HEK293 (cell line): ENCODE results near the gene TMEM167B.

Experiments
- BCL11A ChIP-seq: fragments of 450-650 bp; formaldehyde crosslinking; IDR thresholded peaks from 2 replicates; pipeline ENCODE4 v1.5.1; 2016; ENCODE audit warnings: low read depth, missing biosample characterization, missing genetic modification characterization
- HOXA7 ChIP-seq: sonication (generic); formaldehyde crosslinking; IDR thresholded peaks from 2 replicates; pipeline ENCODE4 v1.8.1; 2022; ENCODE audit warnings: missing genetic modification reagents, borderline replicate concordance
- REPIN1 ChIP-seq: fragments of 450-650 bp; formaldehyde crosslinking; IDR thresholded peaks from 2 replicates; pipeline ENCODE4 v1.5.1; 2017; ENCODE audit warnings: missing biosample characterization, missing genetic modification characterization, low read depth
- WT1 ChIP-seq: fragments of 450-650 bp; formaldehyde crosslinking; IDR thresholded peaks from 2 replicates; pipeline ENCODE4 v1.5.1; 2016; ENCODE audit warnings: missing biosample characterization, missing genetic modification characterization
- ZBTB48 ChIP-seq: fragments of 450-650 bp; formaldehyde crosslinking; IDR thresholded peaks from 2 replicates; pipeline ENCODE4 v1.5.1; 2016; ENCODE audit warnings: missing biosample characterization, missing genetic modification characterization
- ZFP37 ChIP-seq: fragments of 450-650 bp; formaldehyde crosslinking; IDR thresholded peaks from 2 replicates; pipeline ENCODE4 v1.5.1; 2016; ENCODE audit warnings: missing biosample characterization, missing genetic modification characterization
- ZNF146 ChIP-seq: fragments of 450-650 bp; formaldehyde crosslinking; IDR thresholded peaks from 2 replicates; pipeline ENCODE4 v1.5.1; 2016; ENCODE audit warnings: missing biosample characterization, missing genetic modification characterization
- ZNF2 ChIP-seq: fragments of 450-650 bp; formaldehyde crosslinking; IDR thresholded peaks from 2 replicates; pipeline ENCODE4 v1.5.1; 2016; ENCODE audit warnings: missing biosample characterization, missing genetic modification characterization
- ZNF248 ChIP-seq: fragments of 450-650 bp; formaldehyde crosslinking; IDR thresholded peaks from 2 replicates; pipeline ENCODE4 v1.5.1; 2017; ENCODE audit warnings: missing biosample characterization, missing genetic modification characterization
- ZNF266 ChIP-seq: fragments of 450-650 bp; formaldehyde crosslinking; IDR thresholded peaks from 2 replicates; pipeline ENCODE4 v1.5.1; 2016; ENCODE audit warnings: missing biosample characterization, missing genetic modification characterization, low read depth
- ZNF292 ChIP-seq: fragments of 450-650 bp; formaldehyde crosslinking; IDR thresholded peaks from 2 replicates; pipeline ENCODE4 v1.5.1; 2016; ENCODE audit warnings: low read depth, missing biosample characterization, missing genetic modification characterization, borderline replicate concordance
- ZNF335 ChIP-seq: fragments of 450-650 bp; formaldehyde crosslinking; conservative IDR thresholded peaks from 2 replicates; pipeline ENCODE4 v1.5.1; 2016; ENCODE audit warnings: missing biosample characterization, missing genetic modification characterization
- ZNF341 ChIP-seq: fragments of 450-650 bp; formaldehyde crosslinking; IDR thresholded peaks from 2 replicates; pipeline ENCODE4; 2016; ENCODE audit warnings: low read depth, missing biosample characterization, missing genetic modification characterization
- ZNF391 ChIP-seq: fragments of 450-650 bp; formaldehyde crosslinking; IDR thresholded peaks from 2 replicates; pipeline ENCODE4 v1.5.1; 2016; ENCODE audit warnings: low read depth, missing biosample characterization, missing genetic modification characterization, borderline replicate concordance
- ZNF394 ChIP-seq: fragments of 450-650 bp; formaldehyde crosslinking; IDR thresholded peaks from 2 replicates; pipeline ENCODE4 v1.5.1; 2016; ENCODE audit warnings: missing biosample characterization, missing genetic modification characterization, mild to moderate bottlenecking, moderate library complexity, borderline replicate concordance
- ZNF433 ChIP-seq: fragments of 450-650 bp; formaldehyde crosslinking; IDR thresholded peaks from 2 replicates; pipeline ENCODE4 v1.5.1; 2016; ENCODE audit warnings: missing biosample characterization, missing genetic modification characterization, low read depth
- ZNF473 ChIP-seq: fragments of 450-650 bp; formaldehyde crosslinking; IDR thresholded peaks from 2 replicates; pipeline ENCODE4 v1.5.1; 2017; ENCODE audit warnings: missing biosample characterization, missing genetic modification characterization
- ZNF529 ChIP-seq: fragments of 450-650 bp; formaldehyde crosslinking; IDR thresholded peaks from 2 replicates; pipeline ENCODE4 v1.5.1; 2017; ENCODE audit warnings: missing genetic modification characterization, missing biosample characterization; ENCODE audit not compliant: insufficient replicate concordance
- ZNF548 ChIP-seq: fragments of 450-650 bp; formaldehyde crosslinking; IDR thresholded peaks from 2 replicates; pipeline ENCODE4 v1.5.1; 2016; ENCODE audit warnings: missing biosample characterization, missing genetic modification characterization
- ZNF585B ChIP-seq: fragments of 450-650 bp; formaldehyde crosslinking; IDR thresholded peaks from 2 replicates; pipeline ENCODE4 v1.5.1; 2016; ENCODE audit warnings: missing biosample characterization, missing genetic modification characterization
- ZNF670 ChIP-seq: fragments of 450-650 bp; formaldehyde crosslinking; IDR thresholded peaks from 2 replicates; pipeline ENCODE4 v1.5.1; 2016; ENCODE audit warnings: missing biosample characterization, missing genetic modification characterization, low read depth
- ZNF768 ChIP-seq: fragments of 450-650 bp; formaldehyde crosslinking; IDR thresholded peaks from 2 replicates; pipeline ENCODE4 v1.5.1; 2018; ENCODE audit warnings: missing biosample characterization, mild to moderate bottlenecking, missing genetic modification characterization
- ZNF785 ChIP-seq: fragments of 450-650 bp; formaldehyde crosslinking; IDR thresholded peaks from 2 replicates; pipeline ENCODE4 v1.5.1; 2016; ENCODE audit warnings: missing biosample characterization, missing genetic modification characterization
- ZNF792 ChIP-seq: fragments of 450-650 bp; formaldehyde crosslinking; IDR thresholded peaks from 2 replicates; pipeline ENCODE4 v1.5.1; 2016; ENCODE audit warnings: missing biosample characterization, missing genetic modification characterization
- ZSCAN23 ChIP-seq: fragments of 450-650 bp; formaldehyde crosslinking; IDR thresholded peaks from 2 replicates; pipeline ENCODE4 v1.5.1; 2016; ENCODE audit warnings: missing biosample characterization, missing genetic modification characterization
- TF ChIP-seq, protein P1 (sequence below): fragments of 450-650 bp; formaldehyde crosslinking; IDR thresholded peaks from 2 replicates; pipeline ENCODE4 v1.5.1; 2017; ENCODE audit warnings: missing biosample characterization, mild to moderate bottlenecking, missing genetic modification characterization, moderate library complexity
- TF ChIP-seq, protein P2 (sequence below): fragments of 450-650 bp; formaldehyde crosslinking; IDR thresholded peaks from 2 replicates; pipeline ENCODE4 v1.5.1; 2016; ENCODE audit warnings: missing biosample characterization, missing genetic modification characterization
- TF ChIP-seq, protein P3 (sequence below): fragments of 450-650 bp; formaldehyde crosslinking; conservative IDR thresholded peaks from 2 replicates; pipeline ENCODE4 v1.5.1; 2016; ENCODE audit warnings: low read depth, missing biosample characterization, missing genetic modification characterization
- TF ChIP-seq, protein P4 (sequence below): fragments of 450-650 bp; formaldehyde crosslinking; IDR thresholded peaks from 2 replicates; pipeline ENCODE4 v1.5.1; 2017; ENCODE audit warnings: missing biosample characterization, missing genetic modification characterization
- TF ChIP-seq, protein P5 (sequence below): fragments of 450-650 bp; formaldehyde crosslinking; IDR thresholded peaks from 2 replicates; pipeline ENCODE4 v1.5.1; 2016; ENCODE audit warnings: missing biosample characterization, missing genetic modification characterization

The TMEM167B gene

DNA sequence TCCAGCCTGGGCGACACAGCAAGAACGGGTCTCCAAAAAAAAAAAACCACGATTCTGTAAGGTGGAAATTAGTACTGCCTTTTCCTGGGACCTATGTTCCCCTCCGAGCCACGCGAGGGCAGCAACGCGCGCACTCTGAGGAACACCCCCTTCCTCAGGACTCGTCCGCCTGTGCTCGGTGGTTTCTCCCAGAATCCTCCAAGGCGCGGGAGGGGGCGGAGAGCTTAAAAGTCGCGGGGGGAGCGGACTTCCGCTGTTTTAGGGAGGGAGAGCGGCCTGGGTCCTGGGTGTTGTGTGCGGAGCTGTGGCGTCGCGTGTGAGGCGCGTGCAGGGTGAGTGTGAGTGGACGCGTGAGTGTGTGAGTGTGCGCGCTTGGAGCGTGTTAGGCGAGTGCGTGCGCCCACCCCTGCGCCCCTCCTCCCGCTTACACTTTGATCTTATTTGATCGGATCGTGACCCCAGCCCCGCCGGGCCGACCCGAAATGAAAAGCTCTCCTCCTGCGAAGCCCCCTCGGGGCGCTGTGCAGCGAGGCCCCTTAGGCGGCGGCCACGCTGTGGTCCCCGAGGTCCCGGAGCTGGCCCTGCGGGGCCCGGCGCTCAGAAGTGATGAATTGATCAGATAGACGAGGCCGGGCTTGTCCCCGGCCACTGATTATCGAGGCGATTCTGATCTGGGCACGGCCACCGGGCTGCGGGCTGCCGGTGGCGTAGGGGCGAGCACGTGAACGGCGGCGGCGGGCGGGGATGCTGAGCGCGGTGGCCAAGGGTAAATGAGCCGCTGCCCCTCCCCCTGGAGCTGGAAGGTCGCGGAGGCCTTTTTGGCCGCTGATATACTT, 9.6 kb downstream of the TMEM167B start (continued):
- TF ChIP-seq, protein P1, sequence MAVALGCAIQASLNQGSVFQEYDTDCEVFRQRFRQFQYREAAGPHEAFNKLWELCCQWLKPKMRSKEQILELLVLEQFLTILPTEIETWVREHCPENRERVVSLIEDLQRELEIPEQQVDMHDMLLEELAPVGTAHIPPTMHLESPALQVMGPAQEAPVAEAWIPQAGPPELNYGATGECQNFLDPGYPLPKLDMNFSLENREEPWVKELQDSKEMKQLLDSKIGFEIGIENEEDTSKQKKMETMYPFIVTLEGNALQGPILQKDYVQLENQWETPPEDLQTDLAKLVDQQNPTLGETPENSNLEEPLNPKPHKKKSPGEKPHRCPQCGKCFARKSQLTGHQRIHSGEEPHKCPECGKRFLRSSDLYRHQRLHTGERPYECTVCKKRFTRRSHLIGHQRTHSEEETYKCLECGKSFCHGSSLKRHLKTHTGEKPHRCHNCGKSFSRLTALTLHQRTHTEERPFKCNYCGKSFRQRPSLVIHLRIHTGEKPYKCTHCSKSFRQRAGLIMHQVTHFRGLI (tag by site-specific recombination) = peak; percentile 43; the same call in 1 of the 2 replicates
- TF ChIP-seq ZNF473 (tag by site-specific recombination) (no peak), ZNF792 (tag by site-specific recombination) (peak; percentile 84; the same call in 1 of the 2 replicates), ZNF391 (tag by site-specific recombination) (peak; percentile 95), BCL11A (0 out of 2 replicates have a peak, but pooled peaks have one; percentile 45), ZNF529 (tag by site-specific recombination) (no peak), ZNF146 (tag by site-specific recombination) (peak; percentile 75), HOXA7 (CRISPR knock-in tag) (no peak), WT1 (tag by site-specific recombination) (peak; percentile 93), ZNF341 (peak; percentile 96), ZNF548 (no peak), ZNF433 (tag by site-specific recombination) (no peak), ZNF785 (tag by site-specific recombination) (no peak), ZNF768 (tag by site-specific recombination) (peak; percentile 14; the same call in 1 of the 2 replicates), ZNF335 (tag by site-specific recombination) (peak; percentile 99), ZNF670 (tag by site-specific recombination) (no peak), ZNF292 (tag by site-specific recombination) (no peak), ZNF2 (peak; percentile 88), ZSCAN23 (tag by site-specific recombination) (peak; percentile 92; the same call in 1 of the 2 replicates), ZFP37 (tag by site-specific recombination) (peak; percentile 99; the same call in 1 of the 2 replicates), ZBTB48 (peak; percentile 96), ZNF585B (tag by site-specific recombination) (no peak), REPIN1 (peak; percentile 69; the same call in 1 of the 2 replicates), ZNF248 (tag by site-specific recombination) (no peak), ZNF266 (tag by site-specific recombination) (no peak), ZNF394 (tag by site-specific recombination) (peak; percentile 76)
- TF ChIP-seq, protein P2, sequence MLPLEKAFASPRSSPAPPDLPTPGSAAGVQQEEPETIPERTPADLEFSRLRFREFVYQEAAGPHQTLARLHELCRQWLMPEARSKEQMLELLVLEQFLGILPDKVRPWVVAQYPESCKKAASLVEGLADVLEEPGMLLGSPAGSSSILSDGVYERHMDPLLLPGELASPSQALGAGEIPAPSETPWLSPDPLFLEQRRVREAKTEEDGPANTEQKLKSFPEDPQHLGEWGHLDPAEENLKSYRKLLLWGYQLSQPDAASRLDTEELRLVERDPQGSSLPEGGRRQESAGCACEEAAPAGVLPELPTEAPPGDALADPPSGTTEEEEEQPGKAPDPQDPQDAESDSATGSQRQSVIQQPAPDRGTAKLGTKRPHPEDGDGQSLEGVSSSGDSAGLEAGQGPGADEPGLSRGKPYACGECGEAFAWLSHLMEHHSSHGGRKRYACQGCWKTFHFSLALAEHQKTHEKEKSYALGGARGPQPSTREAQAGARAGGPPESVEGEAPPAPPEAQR (tag by site-specific recombination) = no peak
- TF ChIP-seq, protein P3, sequence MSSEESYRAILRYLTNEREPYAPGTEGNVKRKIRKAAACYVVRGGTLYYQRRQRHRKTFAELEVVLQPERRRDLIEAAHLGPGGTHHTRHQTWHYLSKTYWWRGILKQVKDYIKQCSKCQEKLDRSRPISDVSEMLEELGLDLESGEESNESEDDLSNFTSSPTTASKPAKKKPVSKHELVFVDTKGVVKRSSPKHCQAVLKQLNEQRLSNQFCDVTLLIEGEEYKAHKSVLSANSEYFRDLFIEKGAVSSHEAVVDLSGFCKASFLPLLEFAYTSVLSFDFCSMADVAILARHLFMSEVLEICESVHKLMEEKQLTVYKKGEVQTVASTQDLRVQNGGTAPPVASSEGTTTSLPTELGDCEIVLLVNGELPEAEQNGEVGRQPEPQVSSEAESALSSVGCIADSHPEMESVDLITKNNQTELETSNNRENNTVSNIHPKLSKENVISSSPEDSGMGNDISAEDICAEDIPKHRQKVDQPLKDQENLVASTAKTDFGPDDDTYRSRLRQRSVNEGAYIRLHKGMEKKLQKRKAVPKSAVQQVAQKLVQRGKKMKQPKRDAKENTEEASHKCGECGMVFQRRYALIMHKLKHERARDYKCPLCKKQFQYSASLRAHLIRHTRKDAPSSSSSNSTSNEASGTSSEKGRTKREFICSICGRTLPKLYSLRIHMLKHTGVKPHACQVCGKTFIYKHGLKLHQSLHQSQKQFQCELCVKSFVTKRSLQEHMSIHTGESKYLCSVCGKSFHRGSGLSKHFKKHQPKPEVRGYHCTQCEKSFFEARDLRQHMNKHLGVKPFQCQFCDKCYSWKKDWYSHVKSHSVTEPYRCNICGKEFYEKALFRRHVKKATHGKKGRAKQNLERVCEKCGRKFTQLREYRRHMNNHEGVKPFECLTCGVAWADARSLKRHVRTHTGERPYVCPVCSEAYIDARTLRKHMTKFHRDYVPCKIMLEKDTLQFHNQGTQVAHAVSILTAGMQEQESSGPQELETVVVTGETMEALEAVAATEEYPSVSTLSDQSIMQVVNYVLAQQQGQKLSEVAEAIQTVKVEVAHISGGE (tag by site-specific recombination) = peak; percentile 87
- TF ChIP-seq, protein P4, sequence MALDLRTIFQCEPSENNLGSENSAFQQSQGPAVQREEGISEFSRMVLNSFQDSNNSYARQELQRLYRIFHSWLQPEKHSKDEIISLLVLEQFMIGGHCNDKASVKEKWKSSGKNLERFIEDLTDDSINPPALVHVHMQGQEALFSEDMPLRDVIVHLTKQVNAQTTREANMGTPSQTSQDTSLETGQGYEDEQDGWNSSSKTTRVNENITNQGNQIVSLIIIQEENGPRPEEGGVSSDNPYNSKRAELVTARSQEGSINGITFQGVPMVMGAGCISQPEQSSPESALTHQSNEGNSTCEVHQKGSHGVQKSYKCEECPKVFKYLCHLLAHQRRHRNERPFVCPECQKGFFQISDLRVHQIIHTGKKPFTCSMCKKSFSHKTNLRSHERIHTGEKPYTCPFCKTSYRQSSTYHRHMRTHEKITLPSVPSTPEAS (tag by site-specific recombination) = peak; percentile 63
- TF ChIP-seq, protein P5, sequence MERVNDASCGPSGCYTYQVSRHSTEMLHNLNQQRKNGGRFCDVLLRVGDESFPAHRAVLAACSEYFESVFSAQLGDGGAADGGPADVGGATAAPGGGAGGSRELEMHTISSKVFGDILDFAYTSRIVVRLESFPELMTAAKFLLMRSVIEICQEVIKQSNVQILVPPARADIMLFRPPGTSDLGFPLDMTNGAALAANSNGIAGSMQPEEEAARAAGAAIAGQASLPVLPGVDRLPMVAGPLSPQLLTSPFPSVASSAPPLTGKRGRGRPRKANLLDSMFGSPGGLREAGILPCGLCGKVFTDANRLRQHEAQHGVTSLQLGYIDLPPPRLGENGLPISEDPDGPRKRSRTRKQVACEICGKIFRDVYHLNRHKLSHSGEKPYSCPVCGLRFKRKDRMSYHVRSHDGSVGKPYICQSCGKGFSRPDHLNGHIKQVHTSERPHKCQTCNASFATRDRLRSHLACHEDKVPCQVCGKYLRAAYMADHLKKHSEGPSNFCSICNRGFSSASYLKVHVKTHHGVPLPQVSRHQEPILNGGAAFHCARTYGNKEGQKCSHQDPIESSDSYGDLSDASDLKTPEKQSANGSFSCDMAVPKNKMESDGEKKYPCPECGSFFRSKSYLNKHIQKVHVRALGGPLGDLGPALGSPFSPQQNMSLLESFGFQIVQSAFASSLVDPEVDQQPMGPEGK (tag by site-specific recombination) = peak; percentile 100
